Osteocyte (in vitro differentiated cells): Measurements from ENCODE around the gene ZIC4. TPM values are rescaled to one million over a fixed set of nuclear protein-coding genes. Genes with fewer than 3 reads are reported as not detected.

ENCODE experiments used
- DNase-seq: peaks from one replicate; pipeline ENCODE4 v3.0.0; 2021; ENCODE audit warnings: mixed read lengths; ENCODE audit not compliant: unreplicated experiment; ENCODE audit errors: extremely low spot score
- H3K27ac Mint-ChIP-seq: one replicate; pipeline ENCODE4 v1.8.0; 2021; ENCODE audit warnings: mild to moderate bottlenecking, mixed read lengths; ENCODE audit not compliant: unreplicated experiment
- H3K27me3 Mint-ChIP-seq: one replicate; pipeline ENCODE4 v1.8.0; 2021; ENCODE audit warnings: mixed read lengths; ENCODE audit not compliant: unreplicated experiment
- H3K36me3 Mint-ChIP-seq: one replicate; pipeline ENCODE4 v1.8.0; 2021; ENCODE audit warnings: mixed read lengths; ENCODE audit not compliant: unreplicated experiment
- H3K4me1 Mint-ChIP-seq: one replicate; pipeline ENCODE4 v1.8.0; 2021; ENCODE audit warnings: mixed read lengths; ENCODE audit not compliant: unreplicated experiment
- H3K4me3 Mint-ChIP-seq: one replicate; pipeline ENCODE4 v1.8.0; 2021; ENCODE audit warnings: mild to moderate bottlenecking, moderate library complexity, mixed read lengths; ENCODE audit not compliant: unreplicated experiment
- H3K9me3 Mint-ChIP-seq: one replicate; pipeline ENCODE4 v1.8.0; 2021; ENCODE audit warnings: mixed read lengths; ENCODE audit not compliant: unreplicated experiment
- total RNA-seq: library from RNA; stranded (reverse); gene quantifications from 2 replicates; pipeline ENCODE4 v1.2.1, GENCODE V29; 2021
- TF ChIP-seq, protein P1 (sequence below): fragments of 200-600 bp; sonication (generic); IDR thresholded peaks from 2 replicates; pipeline ENCODE4 v1.5.0; 2021; ENCODE audit warnings: antibody characterized with exemption, mild to moderate bottlenecking, moderate library complexity

The ZIC4 gene
- total RNA-seq, 1 donor from 2014 or later = 8.8 TPM

DNA sequence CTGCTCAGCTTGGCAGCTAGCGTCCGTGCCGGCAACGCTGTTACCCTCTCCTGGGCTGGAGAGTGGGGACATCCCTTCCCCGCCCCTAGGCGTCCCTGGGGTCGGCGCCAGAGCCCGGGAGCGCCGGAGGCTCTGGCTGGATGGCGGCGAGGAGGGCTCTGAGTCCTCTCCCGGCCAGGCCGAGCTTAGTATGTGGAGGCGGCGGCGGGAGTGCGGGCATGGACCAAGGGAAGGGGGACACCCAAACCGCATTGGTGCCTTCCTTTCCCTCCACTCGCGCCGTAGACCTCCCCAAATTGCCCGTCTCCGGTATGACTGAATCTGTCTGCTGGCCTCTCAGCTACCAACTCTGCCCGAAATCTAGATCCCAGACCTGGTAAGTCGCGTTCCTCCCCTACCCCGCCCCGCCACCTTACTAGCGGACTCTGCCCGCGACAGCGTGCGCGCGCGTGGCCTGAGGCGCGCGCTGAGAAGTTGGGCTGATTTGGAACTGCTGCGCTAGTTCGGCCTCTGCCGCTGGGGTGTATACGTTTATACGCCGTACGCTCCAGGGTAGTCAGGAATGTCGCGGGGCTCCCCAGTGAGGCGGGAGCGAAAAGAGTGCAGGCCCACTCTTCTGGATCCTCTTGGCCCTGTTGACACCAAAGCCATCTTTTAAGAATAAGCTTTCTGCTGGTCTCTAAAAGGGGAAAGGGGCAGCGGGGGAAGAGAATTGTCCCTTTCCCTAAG, 15.0 kb upstream of the ZIC4 start:
- no peaks in the 10 kb centered on the region for H3K27me3 Mint-ChIP-seq
- H3K36me3 Mint-ChIP-seq = peaks cover 8% of the 10 kb centered on the region
- TF ChIP-seq, protein P1, sequence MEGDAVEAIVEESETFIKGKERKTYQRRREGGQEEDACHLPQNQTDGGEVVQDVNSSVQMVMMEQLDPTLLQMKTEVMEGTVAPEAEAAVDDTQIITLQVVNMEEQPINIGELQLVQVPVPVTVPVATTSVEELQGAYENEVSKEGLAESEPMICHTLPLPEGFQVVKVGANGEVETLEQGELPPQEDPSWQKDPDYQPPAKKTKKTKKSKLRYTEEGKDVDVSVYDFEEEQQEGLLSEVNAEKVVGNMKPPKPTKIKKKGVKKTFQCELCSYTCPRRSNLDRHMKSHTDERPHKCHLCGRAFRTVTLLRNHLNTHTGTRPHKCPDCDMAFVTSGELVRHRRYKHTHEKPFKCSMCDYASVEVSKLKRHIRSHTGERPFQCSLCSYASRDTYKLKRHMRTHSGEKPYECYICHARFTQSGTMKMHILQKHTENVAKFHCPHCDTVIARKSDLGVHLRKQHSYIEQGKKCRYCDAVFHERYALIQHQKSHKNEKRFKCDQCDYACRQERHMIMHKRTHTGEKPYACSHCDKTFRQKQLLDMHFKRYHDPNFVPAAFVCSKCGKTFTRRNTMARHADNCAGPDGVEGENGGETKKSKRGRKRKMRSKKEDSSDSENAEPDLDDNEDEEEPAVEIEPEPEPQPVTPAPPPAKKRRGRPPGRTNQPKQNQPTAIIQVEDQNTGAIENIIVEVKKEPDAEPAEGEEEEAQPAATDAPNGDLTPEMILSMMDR = no peak
- H3K4me1 Mint-ChIP-seq = peaks cover 32% of the 10 kb centered on the region
- DNase-seq = no peak
- H3K4me3 Mint-ChIP-seq = peak overlapping the region; percentile 68
- no peaks in the 10 kb centered on the region for H3K9me3 Mint-ChIP-seq
- H3K27ac Mint-ChIP-seq = peak overlapping the region; percentile 23

DNA sequence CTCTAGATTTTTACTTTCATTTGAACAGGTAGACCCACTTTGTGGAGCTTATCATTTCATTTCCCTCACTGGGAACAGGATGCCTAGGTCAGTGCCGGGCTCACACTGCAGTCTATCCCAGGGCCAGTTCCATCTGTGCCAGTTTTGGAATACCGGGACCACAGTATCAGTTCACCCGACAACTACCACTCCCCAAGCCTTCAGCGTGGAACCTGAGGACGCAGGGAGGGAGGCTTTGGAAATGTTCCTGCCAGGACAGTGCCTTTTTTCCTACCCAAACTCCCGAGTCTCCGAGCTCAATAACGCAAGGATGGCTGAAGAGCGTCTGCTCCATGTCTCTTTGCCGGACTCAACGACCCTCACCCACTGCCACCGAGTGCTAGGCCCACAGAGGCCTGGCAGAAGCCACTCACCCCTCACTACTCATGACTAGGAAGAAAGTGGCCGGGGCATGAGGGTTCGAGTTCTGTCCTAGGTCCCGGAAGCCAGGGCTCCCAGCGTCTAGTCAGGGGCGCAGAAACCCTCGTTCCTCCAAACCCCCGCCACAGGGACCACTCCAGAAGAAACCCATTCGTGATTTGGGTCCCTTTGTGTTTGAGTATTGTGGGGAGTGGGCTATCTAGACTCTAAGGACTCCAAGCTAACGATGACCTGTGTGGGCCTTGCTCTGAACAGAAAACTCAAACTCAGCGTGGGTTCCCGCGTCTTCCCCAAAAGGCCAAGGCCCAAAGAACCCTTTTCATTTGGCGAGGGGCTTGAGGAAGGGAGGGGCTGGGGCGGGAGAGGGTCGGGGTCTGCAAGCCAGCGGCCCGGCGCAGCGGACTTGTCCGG, 14.2 kb upstream of the ZIC4 start:
- Mint-ChIP-seq H3K9me3 (no peaks in the 10 kb centered on the region), H3K27me3 (no peaks in the 10 kb centered on the region), H3K4me3 (no peak overlapping the region), H3K36me3 (peaks cover 11% of the 10 kb centered on the region), H3K4me1 (peaks cover 39% of the 10 kb centered on the region), H3K27ac (no peak overlapping the region)
- TF ChIP-seq, protein P1 = no peak
- no peak for DNase-seq

DNA sequence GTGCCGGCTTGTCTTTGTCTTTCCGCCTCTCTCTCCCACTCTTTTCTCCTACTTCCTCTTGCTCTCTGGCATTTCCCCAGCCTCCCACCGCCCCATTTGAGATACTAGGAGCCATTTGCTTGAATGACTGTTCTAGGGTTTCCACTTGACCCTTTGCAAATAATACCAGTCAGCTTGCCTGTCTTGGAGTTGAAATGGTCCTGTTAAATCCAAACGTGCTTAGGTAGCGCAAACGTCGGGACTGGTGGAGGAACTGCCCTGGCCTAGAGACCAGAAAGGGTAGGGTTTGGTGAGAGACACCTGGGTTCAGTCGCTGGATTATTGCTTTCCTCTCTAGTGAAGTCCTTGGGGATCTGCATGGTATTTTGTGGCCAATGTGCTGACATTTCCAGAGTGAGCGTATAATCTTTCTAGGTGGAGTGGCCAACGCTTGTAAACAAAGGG, 13.5 kb upstream of the ZIC4 start:
- no peaks in the 10 kb centered on the region for H3K27me3 Mint-ChIP-seq
- no peak for DNase-seq
- H3K4me3 Mint-ChIP-seq = peak overlapping the region; percentile 52
- TF ChIP-seq, protein P1 = no peak
- H3K27ac Mint-ChIP-seq = peak overlapping the region; percentile 57
- H3K4me1 Mint-ChIP-seq = peaks cover 47% of the 10 kb centered on the region
- peaks cover 17% of the 10 kb centered on the region for H3K36me3 Mint-ChIP-seq
- H3K9me3 Mint-ChIP-seq = no peaks in the 10 kb centered on the region

DNA sequence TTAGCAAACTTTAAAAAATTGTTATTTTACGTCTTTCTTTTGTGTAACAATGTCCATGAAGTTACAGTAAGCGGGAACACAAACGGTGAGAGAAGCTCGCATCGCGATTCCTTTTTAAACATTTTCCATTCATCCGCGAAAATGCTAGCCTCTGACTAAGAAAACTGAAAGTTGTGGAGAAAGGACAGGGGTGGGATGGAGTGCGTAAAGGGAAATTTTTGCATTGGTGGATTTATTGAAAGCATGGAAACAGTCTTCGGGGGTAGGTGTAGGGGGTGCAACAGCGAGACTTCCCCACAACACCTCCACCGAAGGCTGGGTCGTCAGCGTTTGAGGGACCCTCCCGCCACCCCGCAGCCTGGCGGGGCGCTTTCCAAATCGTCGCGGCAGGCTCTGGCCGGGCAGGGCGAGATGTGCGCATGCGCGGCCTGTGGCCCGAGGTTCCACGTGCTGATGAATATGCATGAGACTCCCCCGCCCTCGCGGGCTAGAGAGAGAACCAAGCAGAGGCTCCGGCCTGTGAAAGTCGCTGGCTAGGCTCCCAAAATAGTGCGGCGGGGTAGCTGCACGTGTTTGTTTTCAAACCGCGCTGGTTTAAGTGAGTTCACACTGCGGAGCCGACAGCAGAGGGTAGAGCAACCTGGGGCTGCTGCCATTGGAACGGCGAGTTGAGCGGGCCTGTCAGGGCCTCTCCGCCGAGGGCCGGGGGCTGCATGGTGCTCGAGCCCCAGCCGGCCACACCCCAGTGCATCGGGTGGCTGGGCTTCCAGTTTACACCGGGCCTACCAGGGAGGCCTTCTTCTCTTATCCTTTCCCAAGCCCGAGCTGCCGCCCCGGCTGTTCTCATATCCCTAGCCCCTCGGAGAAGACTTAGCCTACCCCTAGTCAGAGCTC, 12.7 kb upstream of the ZIC4 start:
- peak; percentile 93 for DNase-seq
- Mint-ChIP-seq H3K4me1 (peaks cover 54% of the 10 kb centered on the region), H3K9me3 (no peaks in the 10 kb centered on the region), H3K36me3 (peaks cover 24% of the 10 kb centered on the region), H3K27me3 (no peaks in the 10 kb centered on the region), H3K27ac (peak overlapping the region; percentile 79), H3K4me3 (peak overlapping the region; percentile 71)
- TF ChIP-seq, protein P1 = no peak
